HepG2 (cell line): ENCODE data around the gene AGER. TPM values are rescaled to one million over a fixed set of nuclear protein-coding genes. Genes with fewer than 3 reads are reported as not detected.

Experiments
- ADNP ChIP-seq: sonication (generic); formaldehyde crosslinking; IDR thresholded peaks from 2 replicates; pipeline ENCODE4 v1.4.0; 2020; ENCODE audit warnings: missing genetic modification reagents
- ELF3 ChIP-seq: IDR thresholded peaks from 2 replicates; pipeline ENCODE4 v1.6.1; 2016; ENCODE audit warnings: missing genetic modification reagents, missing compliant biosample characterization
- KLF13 ChIP-seq: sonication (generic); formaldehyde crosslinking; IDR thresholded peaks from 2 replicates; pipeline ENCODE4 v1.4.0; 2020; ENCODE audit warnings: mild to moderate bottlenecking, missing genetic modification reagents
- MAF1 ChIP-seq: sonication (generic); formaldehyde crosslinking; IDR thresholded peaks from 2 replicates; pipeline ENCODE4 v1.5.0; 2020; ENCODE audit warnings: missing genetic modification reagents, borderline replicate concordance
- MED1 ChIP-seq: sonication (generic); formaldehyde crosslinking; IDR thresholded peaks from 2 replicates; pipeline ENCODE4 v1.4.0; 2020; ENCODE audit warnings: missing genetic modification reagents
- NCOA1 ChIP-seq: sonication (generic); formaldehyde crosslinking; IDR thresholded peaks from 2 replicates; pipeline ENCODE4 v1.9.0; 2021; ENCODE audit warnings: missing genetic modification reagents
- PITX1 ChIP-seq: sonication (generic); formaldehyde crosslinking; IDR thresholded peaks from 2 replicates; pipeline ENCODE4 v1.5.1; 2020; ENCODE audit warnings: mild to moderate bottlenecking, missing genetic modification reagents
- RBAK ChIP-seq: sonication (generic); formaldehyde crosslinking; IDR thresholded peaks from 2 replicates; pipeline ENCODE4 v1.5.1; 2020; ENCODE audit warnings: mild to moderate bottlenecking, missing genetic modification reagents
- SAFB2 ChIP-seq: sonication (generic); formaldehyde crosslinking; IDR thresholded peaks from 2 replicates; pipeline ENCODE4 v1.5.1; 2020; ENCODE audit warnings: missing genetic modification reagents, low read depth, mild to moderate bottlenecking, borderline replicate concordance
- ZNF224 ChIP-seq: sonication (generic); formaldehyde crosslinking; IDR thresholded peaks from 2 replicates; pipeline ENCODE4 v1.5.0; 2020; ENCODE audit warnings: mild to moderate bottlenecking, missing genetic modification reagents
- ZNF34 ChIP-seq: sonication (generic); formaldehyde crosslinking; IDR thresholded peaks from 2 replicates; pipeline ENCODE4 v1.4.0; 2020; ENCODE audit warnings: mild to moderate bottlenecking, missing genetic modification reagents, borderline replicate concordance
- ZNF510 ChIP-seq: sonication (generic); formaldehyde crosslinking; IDR thresholded peaks from 2 replicates; pipeline ENCODE4 v1.4.0; 2020; ENCODE audit warnings: low read depth, mild to moderate bottlenecking, missing genetic modification reagents
- ZNF550 ChIP-seq: sonication (generic); formaldehyde crosslinking; IDR thresholded peaks from 2 replicates; pipeline ENCODE4 v1.4.0; 2020; ENCODE audit warnings: mild to moderate bottlenecking, missing genetic modification reagents, borderline replicate concordance
- ZNF678 ChIP-seq: sonication (generic); formaldehyde crosslinking; IDR thresholded peaks from 2 replicates; pipeline ENCODE4 v1.4.0; 2020; ENCODE audit warnings: mild to moderate bottlenecking, missing genetic modification reagents
- ZNF768 ChIP-seq: sonication (generic); formaldehyde crosslinking; IDR thresholded peaks from 2 replicates; pipeline ENCODE4 v1.4.0; 2020; ENCODE audit warnings: missing genetic modification reagents
- polyA plus RNA-seq, 8 experiments: library from polyadenylated mRNA; depleted of rRNA in 3 of 8; stranded (reverse) in 7 of 8; unstranded in 1 of 8; fragments of >200 nt; fragmentation: Illumina TruSeq in 4 of 8; extraction: Trizol in 4 of 8; gene quantifications; 2 replicates each; pipeline versions ENCODE4 v1.2.1 to v1.2.3, GENCODE V29; 2011 to 2016; ENCODE audit warnings: low read depth in 4 of 8, missing spikeins in 1 of 8, mixed read lengths in 1 of 8; ENCODE audit not compliant: insufficient read depth in 1 of 8
- total RNA-seq, 5 experiments: library from RNA; depleted of rRNA; stranded (reverse); fragments of >200 nt; fragmentation: Illumina TruSeq; extraction: Trizol; gene quantifications; 2 replicates each; pipeline ENCODE4 v1.2.3, GENCODE V29; 2016; ENCODE audit warnings: low read depth in 1 of 5
- TF ChIP-seq, protein P1 (sequence below): sonication (generic); formaldehyde crosslinking; IDR thresholded peaks from 2 replicates; pipeline ENCODE4 v1.5.0; 2020; ENCODE audit warnings: missing genetic modification reagents
- TF ChIP-seq, protein P2 (sequence below): sonication (generic); formaldehyde crosslinking; conservative IDR thresholded peaks from 2 replicates; pipeline ENCODE4 v1.4.0; 2020; ENCODE audit warnings: missing genetic modification reagents
- TF ChIP-seq, protein P3 (sequence below): sonication (generic); formaldehyde crosslinking; IDR thresholded peaks from 2 replicates; pipeline ENCODE4 v1.4.0; 2020; ENCODE audit warnings: missing genetic modification reagents
- TF ChIP-seq, protein P4 (sequence below): IDR thresholded peaks from 2 replicates; pipeline ENCODE4 v1.6.1; 2016; ENCODE audit warnings: low read depth, missing genetic modification reagents, missing compliant biosample characterization
- TF ChIP-seq, protein P5 (sequence below): sonication (generic); formaldehyde crosslinking; conservative IDR thresholded peaks from 2 replicates; pipeline ENCODE4 v1.8.0; 2022; ENCODE audit warnings: low read depth, missing genetic modification reagents

The AGER gene
- total and polyA plus RNA-seq, 2 of the 13 experiments (the other 11 are each of a cell fraction or from before 2014, with no cell fraction given): 1.9 to 5.1 TPM

DNA sequence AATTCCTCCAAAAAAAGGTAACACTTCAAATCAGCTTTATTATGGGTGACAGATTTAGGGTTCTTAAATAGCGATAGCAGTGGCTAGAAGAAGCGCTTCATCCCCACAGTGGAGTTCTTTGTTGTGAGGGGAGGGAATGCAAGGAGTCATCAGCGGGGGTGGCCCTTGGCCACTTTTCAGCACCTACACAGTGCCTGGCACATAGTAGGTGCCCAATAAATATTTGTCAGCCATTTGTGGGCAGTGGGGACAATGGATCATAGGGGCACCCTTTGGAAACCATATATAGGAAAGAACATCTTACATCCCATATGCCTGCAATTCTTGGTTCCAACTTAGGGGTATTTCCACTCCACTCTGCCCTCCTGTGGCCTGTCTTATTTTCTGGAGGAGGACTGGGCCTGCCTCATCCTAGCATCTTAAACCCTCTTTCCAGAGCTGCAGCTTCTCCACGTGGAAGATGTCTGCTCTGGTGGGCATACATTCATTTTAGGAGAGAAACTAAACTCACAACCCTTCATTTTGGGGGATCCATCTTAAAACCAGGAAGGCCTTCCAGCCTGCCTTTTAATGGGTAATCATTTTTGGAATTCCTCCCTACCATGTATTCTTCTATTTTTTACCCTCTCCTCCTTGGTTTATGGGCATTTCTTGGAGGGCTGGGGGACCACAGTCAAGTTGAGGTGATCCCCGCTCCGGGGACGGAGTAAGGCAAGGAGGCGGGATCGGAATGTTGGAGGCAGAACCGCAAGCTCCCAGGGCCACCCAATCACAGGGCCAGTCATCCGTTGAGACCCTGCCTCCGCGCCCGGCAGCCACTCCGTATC is 11.0 kb upstream of the AGER start (continued):
- TF ChIP-seq KLF13 (CRISPR knock-in tag) (no peak), ADNP (CRISPR knock-in tag) (no peak), MED1 (CRISPR knock-in tag) (no peak), MAF1 (CRISPR knock-in tag) (no peak), RBAK (CRISPR knock-in tag) (no peak), ZNF224 (CRISPR knock-in tag) (no peak), NCOA1 (no peak), SAFB2 (CRISPR knock-in tag) (no peak), PITX1 (CRISPR knock-in tag) (no peak), ZNF34 (CRISPR knock-in tag) (no peak), ZNF510 (CRISPR knock-in tag) (no peak), ZNF768 (CRISPR knock-in tag) (no peak), ELF3 (no peak), ZNF550 (CRISPR knock-in tag) (no peak), ZNF678 (CRISPR knock-in tag) (no peak)
- TF ChIP-seq, protein P1, sequence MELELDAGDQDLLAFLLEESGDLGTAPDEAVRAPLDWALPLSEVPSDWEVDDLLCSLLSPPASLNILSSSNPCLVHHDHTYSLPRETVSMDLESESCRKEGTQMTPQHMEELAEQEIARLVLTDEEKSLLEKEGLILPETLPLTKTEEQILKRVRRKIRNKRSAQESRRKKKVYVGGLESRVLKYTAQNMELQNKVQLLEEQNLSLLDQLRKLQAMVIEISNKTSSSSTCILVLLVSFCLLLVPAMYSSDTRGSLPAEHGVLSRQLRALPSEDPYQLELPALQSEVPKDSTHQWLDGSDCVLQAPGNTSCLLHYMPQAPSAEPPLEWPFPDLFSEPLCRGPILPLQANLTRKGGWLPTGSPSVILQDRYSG: no peak
- TF ChIP-seq, protein P2, sequence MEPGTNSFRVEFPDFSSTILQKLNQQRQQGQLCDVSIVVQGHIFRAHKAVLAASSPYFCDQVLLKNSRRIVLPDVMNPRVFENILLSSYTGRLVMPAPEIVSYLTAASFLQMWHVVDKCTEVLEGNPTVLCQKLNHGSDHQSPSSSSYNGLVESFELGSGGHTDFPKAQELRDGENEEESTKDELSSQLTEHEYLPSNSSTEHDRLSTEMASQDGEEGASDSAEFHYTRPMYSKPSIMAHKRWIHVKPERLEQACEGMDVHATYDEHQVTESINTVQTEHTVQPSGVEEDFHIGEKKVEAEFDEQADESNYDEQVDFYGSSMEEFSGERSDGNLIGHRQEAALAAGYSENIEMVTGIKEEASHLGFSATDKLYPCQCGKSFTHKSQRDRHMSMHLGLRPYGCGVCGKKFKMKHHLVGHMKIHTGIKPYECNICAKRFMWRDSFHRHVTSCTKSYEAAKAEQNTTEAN (CRISPR knock-in tag): no peak
- TF ChIP-seq, protein P3, sequence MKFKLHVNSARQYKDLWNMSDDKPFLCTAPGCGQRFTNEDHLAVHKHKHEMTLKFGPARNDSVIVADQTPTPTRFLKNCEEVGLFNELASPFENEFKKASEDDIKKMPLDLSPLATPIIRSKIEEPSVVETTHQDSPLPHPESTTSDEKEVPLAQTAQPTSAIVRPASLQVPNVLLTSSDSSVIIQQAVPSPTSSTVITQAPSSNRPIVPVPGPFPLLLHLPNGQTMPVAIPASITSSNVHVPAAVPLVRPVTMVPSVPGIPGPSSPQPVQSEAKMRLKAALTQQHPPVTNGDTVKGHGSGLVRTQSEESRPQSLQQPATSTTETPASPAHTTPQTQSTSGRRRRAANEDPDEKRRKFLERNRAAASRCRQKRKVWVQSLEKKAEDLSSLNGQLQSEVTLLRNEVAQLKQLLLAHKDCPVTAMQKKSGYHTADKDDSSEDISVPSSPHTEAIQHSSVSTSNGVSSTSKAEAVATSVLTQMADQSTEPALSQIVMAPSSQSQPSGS (CRISPR knock-in tag): no peak
- TF ChIP-seq, protein P4, sequence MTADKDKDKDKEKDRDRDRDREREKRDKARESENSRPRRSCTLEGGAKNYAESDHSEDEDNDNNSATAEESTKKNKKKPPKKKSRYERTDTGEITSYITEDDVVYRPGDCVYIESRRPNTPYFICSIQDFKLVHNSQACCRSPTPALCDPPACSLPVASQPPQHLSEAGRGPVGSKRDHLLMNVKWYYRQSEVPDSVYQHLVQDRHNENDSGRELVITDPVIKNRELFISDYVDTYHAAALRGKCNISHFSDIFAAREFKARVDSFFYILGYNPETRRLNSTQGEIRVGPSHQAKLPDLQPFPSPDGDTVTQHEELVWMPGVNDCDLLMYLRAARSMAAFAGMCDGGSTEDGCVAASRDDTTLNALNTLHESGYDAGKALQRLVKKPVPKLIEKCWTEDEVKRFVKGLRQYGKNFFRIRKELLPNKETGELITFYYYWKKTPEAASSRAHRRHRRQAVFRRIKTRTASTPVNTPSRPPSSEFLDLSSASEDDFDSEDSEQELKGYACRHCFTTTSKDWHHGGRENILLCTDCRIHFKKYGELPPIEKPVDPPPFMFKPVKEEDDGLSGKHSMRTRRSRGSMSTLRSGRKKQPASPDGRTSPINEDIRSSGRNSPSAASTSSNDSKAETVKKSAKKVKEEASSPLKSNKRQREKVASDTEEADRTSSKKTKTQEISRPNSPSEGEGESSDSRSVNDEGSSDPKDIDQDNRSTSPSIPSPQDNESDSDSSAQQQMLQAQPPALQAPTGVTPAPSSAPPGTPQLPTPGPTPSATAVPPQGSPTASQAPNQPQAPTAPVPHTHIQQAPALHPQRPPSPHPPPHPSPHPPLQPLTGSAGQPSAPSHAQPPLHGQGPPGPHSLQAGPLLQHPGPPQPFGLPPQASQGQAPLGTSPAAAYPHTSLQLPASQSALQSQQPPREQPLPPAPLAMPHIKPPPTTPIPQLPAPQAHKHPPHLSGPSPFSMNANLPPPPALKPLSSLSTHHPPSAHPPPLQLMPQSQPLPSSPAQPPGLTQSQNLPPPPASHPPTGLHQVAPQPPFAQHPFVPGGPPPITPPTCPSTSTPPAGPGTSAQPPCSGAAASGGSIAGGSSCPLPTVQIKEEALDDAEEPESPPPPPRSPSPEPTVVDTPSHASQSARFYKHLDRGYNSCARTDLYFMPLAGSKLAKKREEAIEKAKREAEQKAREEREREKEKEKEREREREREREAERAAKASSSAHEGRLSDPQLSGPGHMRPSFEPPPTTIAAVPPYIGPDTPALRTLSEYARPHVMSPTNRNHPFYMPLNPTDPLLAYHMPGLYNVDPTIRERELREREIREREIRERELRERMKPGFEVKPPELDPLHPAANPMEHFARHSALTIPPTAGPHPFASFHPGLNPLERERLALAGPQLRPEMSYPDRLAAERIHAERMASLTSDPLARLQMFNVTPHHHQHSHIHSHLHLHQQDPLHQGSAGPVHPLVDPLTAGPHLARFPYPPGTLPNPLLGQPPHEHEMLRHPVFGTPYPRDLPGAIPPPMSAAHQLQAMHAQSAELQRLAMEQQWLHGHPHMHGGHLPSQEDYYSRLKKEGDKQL: no peak
- TF ChIP-seq, protein P5, sequence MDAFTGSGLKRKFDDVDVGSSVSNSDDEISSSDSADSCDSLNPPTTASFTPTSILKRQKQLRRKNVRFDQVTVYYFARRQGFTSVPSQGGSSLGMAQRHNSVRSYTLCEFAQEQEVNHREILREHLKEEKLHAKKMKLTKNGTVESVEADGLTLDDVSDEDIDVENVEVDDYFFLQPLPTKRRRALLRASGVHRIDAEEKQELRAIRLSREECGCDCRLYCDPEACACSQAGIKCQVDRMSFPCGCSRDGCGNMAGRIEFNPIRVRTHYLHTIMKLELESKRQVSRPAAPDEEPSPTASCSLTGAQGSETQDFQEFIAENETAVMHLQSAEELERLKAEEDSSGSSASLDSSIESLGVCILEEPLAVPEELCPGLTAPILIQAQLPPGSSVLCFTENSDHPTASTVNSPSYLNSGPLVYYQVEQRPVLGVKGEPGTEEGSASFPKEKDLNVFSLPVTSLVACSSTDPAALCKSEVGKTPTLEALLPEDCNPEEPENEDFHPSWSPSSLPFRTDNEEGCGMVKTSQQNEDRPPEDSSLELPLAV (CRISPR knock-in tag): no peak
